NCI-H2107 treated with DMSO at 0.1 percent for 48 hours (cell line): ENCODE data around the gene DPT.

ENCODE experiments used
- DNase-seq: peaks from one replicate; lab custom pipeline; 2025; ENCODE audit not compliant: unreplicated experiment; lab: John Stamatoyannopoulos, UW

DPT gene

GRCh38 chr1:168706391-168706992, 22.5 kb downstream of the DPT start:
- DNase-seq, result no peak

GRCh38 chr1:168700575-168701268, 28.3 kb downstream of the DPT start:
- DNase-seq, result no peak

GRCh38 chr1:168698453-168698852, 30.6 kb downstream of the DPT start:
- DNase-seq, result no peak

GRCh38 chr1:168697356-168698126, 31.5 kb downstream of the DPT start:
- no peak for DNase-seq

GRCh38 chr1:168696125-168696760, 32.8 kb downstream of the DPT start:
- no peak for DNase-seq

GRCh38 chr1:168693872-168694238, 35.2 kb downstream of the DPT start:
- DNase-seq, result no peak

- no peak for DNase-seq
Observed at GRCh38 chr1:168693197-168693871, 35.7 kb downstream of the DPT start.

- no peak for DNase-seq
Observed at GRCh38 chr1:168692472-168692871, 36.5 kb downstream of the DPT start.

- no peak for DNase-seq
Observed at GRCh38 chr1:168691541-168691940, 37.5 kb downstream of the DPT start.

- no peak for DNase-seq
Observed at GRCh38 chr1:168689726-168690602, 39.0 kb downstream of the DPT start.

GRCh38 chr1:168689327-168689657, 39.7 kb downstream of the DPT start:
- DNase-seq, result no peak

- DNase-seq, result peak; percentile 16
Observed at GRCh38 chr1:168688644-168689326, 40.2 kb downstream of the DPT start.

GRCh38 chr1:168687816-168688215, 41.2 kb downstream of the DPT start:
- DNase-seq, result no peak

- DNase-seq, result no peak
Observed at GRCh38 chr1:168686666-168687065, 42.3 kb downstream of the DPT start.

- no peak for DNase-seq
Observed at GRCh38 chr1:168683871-168684270, 45.1 kb downstream of the DPT start.

- no peak for DNase-seq
Observed at GRCh38 chr1:168676861-168677260, 52.1 kb downstream of the DPT start.

- DNase-seq, result no peak
Observed at GRCh38 chr1:168676029-168676812, 52.8 kb downstream of the DPT start.

- no peak for DNase-seq
Observed at GRCh38 chr1:168673974-168674683, 54.9 kb downstream of the DPT start.
